ENCODE measurements around the gene CSNK1G1.

CSNK1G1 gene

GRCh38 chr15:64185146-64185911 is 170.6 kb downstream of the CSNK1G1 start:
- DNase-seq: no peak

DNA sequence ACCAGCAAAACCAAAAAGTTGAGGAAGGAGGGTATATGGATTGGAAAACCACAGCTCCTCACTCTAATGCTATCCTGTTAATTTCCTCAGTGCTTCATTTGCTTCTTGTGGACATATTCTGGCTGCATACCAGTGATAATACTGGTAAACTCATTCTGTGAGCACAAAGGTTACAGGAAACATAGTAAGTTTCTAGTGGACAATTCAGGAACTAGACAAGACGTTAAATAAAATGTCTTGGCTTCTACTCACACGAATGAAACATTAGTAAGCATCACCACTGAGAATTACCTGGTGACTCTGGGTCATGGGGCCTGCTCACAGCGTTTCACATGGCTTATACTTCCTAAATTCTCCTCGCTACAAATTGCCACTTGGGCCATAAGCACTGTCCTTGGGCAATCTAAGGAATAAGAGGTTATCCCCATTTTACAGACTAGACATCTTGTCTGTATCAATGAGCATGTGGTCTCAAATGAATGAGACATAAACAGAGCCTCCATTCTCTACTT is 173.1 kb downstream of the CSNK1G1 start:
- no peak for DNase-seq

- DNase-seq: peak; percentile 47
Observed at GRCh38 chr15:64180235-64180824, 175.6 kb downstream of the CSNK1G1 start.

DNA sequence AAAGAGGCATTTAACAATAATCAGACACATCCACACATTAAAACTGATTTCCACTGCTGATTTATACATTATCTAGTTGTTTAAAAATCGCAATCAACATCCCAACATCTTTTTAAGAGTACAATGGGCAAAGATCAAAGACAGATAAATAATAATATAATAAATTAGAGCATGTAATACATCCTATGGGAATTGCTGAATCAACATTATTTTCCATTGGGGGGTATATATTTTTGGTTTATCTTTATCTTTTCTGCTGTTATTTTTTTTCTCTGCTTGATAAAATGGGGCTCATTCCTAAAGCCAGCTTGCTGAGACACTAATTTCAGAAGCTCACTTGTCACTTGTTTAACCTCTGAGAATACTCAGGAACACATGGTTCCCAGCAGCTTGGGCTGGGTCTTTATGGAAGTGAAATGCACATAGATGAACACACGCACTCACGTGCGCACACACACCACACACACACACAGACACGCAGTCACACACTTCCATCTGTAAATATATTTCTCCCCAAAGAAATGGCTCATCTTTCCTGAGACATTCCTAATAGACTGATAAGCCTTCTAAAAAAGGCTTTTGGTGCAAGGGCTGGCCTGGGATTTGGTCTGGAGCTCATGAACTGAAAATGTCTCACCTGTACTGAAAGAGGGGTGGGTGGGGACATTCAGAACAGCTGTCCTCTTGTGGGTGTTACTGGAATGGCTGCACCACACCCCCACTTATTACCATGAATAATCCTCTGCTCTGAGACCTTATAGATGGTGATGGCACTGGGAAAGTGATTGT is 189.7 kb downstream of the CSNK1G1 start:
- no peak for DNase-seq

DNA sequence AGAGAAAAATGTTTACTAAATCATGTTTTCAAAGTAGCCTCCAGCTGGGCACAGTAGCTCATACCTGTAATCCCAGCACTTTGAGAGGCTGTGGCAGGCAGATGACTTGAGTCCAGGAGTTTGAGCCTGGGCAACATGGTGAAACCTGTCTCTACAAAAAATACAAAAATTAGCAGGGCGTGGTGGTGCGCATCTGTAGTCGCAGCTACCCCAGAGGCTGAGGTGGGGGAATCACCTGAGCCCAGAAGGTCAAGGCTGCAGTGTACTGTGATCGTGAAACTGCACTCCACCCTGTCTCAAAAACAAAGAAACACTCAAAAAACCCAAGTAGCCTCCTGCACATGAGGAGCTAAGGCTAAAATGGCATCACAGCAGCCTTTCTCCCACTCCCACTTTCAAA is 191.5 kb downstream of the CSNK1G1 start:
- no peak for DNase-seq

DNA sequence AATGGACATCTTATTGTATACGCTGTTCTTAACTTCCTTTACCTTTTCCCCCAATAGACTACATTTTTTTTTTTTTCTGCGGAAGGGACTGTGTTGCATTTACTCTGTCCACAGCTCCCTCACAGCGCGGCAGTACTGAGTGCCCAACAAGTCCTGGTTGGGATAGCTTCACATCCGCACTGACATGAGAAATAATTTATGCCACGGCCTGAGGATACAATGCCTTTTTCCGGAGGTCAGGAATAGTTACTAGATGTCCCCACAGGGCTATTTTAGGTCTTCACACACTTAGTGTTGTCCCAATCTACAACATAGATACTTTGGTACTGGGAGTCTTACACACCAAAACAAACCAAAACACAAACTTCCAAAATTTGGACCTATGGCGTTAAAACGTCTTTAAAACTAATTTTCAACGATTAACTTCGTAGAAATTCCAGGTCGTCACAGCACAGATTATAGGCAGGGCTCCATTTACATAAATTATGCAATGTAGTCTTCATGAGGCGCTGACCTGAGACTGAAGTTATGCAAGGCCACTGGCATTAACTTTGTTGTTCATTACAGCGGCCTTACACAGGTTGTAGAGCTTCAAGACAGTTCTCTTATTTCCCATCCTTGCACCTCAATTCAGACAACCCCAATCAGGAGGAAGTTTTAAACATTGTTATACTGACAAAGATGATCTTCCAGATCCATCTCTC is 192.2 kb downstream of the CSNK1G1 start:
- no peak for DNase-seq

- DNase-seq: peak; percentile 45
Observed at GRCh38 chr15:64162869-64163658, 192.9 kb downstream of the CSNK1G1 start, which contains the start of gene PPIB. Gene PPIB, minus strand, starts transcription at chr15:64163022. Its CDS starts 36 bp downstream, at chr15:64162986.

DNA sequence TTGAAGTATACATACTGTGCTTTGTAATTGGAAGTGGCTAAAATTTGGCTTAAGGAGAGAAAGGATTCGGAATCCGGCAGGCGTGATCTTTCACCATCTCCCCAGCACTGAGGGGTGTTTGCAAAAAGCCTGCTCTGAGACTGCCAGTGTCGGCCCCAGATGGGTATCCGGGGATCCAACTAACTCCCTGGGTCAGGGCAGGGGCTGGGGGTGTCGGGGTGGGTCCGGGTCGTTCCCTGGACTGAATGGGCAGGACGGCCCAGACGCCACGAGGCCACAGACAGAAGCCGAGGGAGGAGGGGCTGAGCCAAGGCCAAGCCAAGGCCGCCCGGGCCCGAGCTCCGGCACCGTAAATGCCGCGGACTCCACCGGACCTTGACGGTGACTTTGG is 193.5 kb downstream of the CSNK1G1 start:
- DNase-seq: no peak

GRCh38 chr15:64161688-64162477 is 194.1 kb downstream of the CSNK1G1 start:
- no peak for DNase-seq

DNA sequence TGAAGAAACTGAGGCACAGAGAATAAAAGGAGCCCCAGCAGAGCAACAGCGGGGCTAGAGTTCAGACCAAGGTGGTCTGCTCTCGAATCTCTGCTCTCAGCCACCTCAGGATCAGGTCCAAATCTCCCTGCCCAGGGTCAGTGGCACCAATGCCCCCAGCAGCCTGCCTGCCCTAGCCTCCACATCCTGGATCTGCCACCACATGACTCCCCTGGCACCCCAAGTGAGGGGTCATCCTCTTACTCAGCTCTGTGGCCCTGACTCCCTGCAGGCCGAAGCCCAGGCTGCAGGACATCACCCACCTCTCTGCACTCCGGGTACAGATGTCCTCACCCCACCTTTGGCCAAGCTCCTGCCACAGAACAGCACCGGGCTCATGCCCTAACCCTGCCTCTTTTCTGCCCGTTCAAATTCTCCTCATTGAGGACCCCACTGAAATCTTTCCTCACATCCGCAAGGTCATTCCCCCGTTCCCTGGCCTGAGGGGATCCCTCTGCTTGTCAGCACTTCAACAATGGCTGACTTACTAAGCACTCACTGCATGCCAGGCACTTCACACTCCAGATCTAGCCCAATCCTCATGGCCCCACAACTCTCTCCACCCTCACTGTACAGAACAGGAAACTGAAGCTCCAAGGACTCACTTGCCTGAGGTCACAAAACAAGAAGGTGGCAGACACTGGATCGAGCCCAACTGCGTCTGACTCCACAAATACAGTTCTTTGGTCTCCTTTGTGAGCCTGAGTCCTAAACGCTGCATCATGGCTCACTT is 197.4 kb downstream of the CSNK1G1 start:
- DNase-seq: no peak

DNA sequence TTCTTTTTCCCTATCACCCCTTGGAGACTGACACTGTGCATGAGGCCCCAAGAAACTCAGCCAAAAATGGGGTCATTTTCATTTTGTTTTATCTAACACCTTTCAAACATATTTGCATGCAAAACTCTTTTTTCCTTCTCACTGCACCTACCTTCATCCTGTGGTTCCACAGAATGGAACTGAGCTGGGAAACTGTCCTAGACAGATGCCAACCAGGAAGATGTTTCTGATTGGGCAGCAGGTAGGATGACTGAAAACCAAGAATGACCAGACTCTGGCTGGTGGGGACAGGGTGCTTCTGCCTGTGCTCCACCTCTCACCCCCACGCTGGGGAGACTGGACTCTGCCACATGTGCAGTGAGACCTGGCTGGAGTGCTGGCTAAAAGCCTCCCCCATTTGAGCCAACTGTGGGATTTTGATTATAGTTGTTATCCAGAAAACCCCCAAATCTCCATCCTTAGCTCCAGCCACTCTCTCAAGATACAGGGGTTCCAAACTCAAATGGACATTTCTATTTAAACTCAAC is 198.3 kb downstream of the CSNK1G1 start:
- no peak for DNase-seq

- DNase-seq: no peak
Observed at GRCh38 chr15:64156652-64157331, 199.2 kb downstream of the CSNK1G1 start.

DNA sequence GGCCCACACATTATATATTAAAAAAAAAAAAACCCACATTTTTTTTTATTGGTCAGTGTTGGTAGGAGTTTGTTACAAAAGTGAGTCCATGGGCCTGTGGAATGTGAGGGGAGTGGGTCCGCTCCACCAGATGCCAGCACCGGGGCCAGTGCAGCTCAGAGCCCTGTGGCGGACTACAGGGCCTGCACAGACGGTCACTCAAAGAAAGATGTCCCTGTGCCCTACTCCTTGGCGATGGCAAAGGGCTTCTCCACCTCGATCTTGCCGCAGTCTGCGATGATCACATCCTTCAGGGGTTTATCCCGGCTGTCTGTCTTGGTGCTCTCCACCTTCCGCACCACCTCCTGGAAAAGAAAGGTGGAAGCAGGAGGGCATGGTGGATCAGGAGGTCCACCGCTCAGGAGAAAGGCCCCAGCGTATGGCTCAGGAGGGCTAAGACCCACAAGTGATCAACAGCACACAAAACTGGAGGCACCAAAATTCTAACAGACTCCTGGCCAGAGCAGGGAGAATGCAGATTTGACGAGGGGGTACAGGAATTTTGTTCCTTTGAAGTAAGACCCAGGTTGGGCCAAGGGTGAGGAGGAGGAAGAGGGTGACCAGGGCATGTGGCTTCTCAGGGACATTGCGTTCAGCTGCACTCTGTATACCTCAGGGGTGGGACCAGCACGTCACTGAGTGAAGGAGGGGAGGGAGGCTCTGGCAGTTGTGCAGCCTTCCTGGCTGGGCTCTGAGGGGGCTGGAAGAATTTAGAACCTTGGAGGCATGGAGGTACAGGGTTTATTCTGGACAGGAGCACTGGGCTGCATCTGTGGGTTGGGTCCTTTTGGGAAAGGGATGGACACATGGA is 199.9 kb downstream of the CSNK1G1 start:
- no peak for DNase-seq

DNA sequence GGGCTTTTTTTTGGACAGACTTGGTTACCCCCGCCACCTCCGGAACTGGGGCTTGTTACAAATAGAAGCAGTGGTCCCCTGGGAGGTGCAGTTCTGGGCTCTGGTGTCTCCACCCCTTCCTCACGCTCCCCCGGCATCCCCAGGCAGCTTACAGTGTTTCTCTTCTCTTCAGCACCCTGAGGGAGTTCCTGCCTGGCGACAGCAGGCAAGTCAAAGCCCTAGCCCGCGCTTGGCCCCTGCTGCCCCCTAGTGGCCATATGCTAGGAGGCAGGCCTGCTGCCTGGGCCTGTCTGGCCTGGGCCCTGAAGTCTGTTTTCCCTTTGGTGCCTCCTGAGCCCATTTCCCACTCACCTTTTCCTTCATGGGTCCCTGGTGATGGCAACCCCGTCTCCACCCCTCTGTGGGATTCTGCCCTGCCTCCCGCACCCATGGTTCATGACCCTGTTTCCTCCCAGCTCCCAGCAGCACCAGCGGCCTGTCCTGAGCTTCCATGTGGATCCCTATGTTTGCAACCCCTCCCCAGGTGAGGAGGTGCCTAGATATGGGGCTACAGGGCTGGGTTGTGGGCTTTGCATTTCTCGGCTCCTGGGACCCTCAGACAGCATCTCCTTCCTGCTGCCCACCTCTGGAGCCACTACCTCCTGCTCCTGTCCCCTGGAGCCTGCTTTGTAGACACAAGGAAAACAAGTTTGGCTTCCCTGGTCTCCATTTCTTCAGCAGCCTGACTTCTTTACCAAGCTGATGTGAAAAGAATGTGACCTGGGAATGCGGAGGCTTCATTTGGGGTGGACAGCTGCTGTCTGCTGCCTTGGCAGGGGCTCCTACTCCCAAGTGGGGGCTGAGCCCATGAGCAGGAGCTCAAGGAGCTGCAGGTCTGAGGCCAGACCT is 202.2 kb downstream of the CSNK1G1 start:
- peak; percentile 14 for DNase-seq

- DNase-seq: no peak
Observed at GRCh38 chr15:64152507-64153387, 203.2 kb downstream of the CSNK1G1 start.

DNA sequence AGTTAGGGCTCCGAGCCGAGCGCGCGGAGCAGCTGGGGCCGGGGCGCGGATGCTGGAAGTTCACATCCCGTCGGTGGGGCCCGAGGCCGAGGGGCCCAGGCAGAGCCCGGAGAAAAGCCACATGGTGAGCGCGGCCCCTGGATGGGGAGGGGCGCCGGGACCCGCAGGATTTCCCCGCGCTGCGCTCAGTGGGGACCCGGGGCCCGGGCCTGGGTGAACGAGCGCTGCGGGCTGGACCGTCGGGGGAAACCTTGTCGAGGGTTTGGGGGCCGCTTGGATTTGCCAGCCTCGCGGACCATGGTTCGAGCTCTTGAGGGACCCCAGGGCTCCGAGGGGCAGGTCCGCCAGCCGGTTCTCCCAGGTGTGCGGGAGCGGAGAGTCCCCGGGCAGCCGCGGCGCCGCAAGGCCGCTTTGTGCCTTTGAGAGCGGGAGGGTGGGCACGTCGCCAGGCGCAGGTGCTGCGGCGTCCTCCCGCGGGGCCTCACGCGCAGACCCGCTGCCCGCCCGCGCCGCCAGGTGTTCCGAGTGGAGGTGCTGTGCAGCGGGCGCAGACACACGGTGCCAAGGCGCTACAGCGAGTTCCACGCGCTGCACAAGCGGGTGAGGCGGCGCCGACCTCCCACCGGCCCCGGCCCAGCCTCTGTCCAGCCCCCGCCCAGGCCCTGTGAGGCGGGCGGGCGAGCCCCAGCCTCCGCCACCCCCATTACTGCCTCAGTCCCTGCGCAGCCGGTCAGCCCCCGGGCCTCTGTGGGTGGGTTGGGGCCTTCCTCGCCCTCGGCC is 204.1 kb downstream of the CSNK1G1 start, which contains the start of gene SNX22:
TSS of gene SNX22 (plus strand) at position 5 of the 780 bp plus-strand sequence. CDS start at position 50, 45 bp downstream.
- no peak for DNase-seq
